CD14-positive monocyte (primary cell): ENCODE data around the gene E2F1. TPM values are rescaled to one million over a fixed set of nuclear protein-coding genes. Genes with fewer than 3 reads are reported as not detected.

ENCODE experiments used
- DNase-seq, 3 donors: peaks; one replicate each; pipeline ENCODE4 v3.0.0-alpha.2; 2011 to 2022
- H2AFZ ChIP-seq: 2 replicates; pipeline ENCODE4 v1.6.0; 2012; ENCODE audit warnings: mild to moderate bottlenecking, low read depth, low read length, inconsistent platforms; ENCODE audit not compliant: insufficient read depth, poor library complexity, severe bottlenecking
- H3K27ac ChIP-seq, 2 donors: 1 replicate in 1 of 2; 2 replicates in 1 of 2; pipeline ENCODE4 v1.5.1; 2012 to 2013; ENCODE audit warnings: low read length in 2 of 2, control low read depth in 1 of 2, inconsistent platforms in 1 of 2, low read depth in 1 of 2, mild to moderate bottlenecking in 1 of 2
- H3K27me3 ChIP-seq, 2 donors: one replicate each; pipeline versions ENCODE4 v1.6.0 to v1.6.1; 2011 to 2013; ENCODE audit warnings: low read length in 2 of 2; ENCODE audit not compliant: control insufficient read depth in 2 of 2, insufficient read depth in 2 of 2
- H3K36me3 ChIP-seq, 2 donors: replicated peaks in 1 of 2; 1 replicate in 1 of 2; 2 replicates in 1 of 2; pipeline versions ENCODE4 v1.5.1 to v1.6.1; 2012 to 2013; ENCODE audit warnings: low read length in 2 of 2, control low read depth in 1 of 2, inconsistent platforms in 1 of 2, mild to moderate bottlenecking in 1 of 2; ENCODE audit not compliant: insufficient read depth in 2 of 2, control insufficient read depth in 1 of 2
- H3K4me1 ChIP-seq, 2 donors: 1 replicate in 1 of 2; 2 replicates in 1 of 2; pipeline versions ENCODE4 v1.5.1 to v1.6.1; 2012 to 2013; ENCODE audit warnings: low read length in 2 of 2, control low read depth in 1 of 2, inconsistent platforms in 1 of 2, mild to moderate bottlenecking in 1 of 2, moderate library complexity in 1 of 2; ENCODE audit not compliant: insufficient read depth in 2 of 2, control insufficient read depth in 1 of 2
- H3K4me2 ChIP-seq: replicated peaks from 2 replicates; pipeline ENCODE3; 2012; ENCODE audit warnings: low read length, moderate library complexity, mild to moderate bottlenecking; ENCODE audit not compliant: poor library complexity, severe bottlenecking; ENCODE audit errors: extremely low read depth
- H3K4me3 ChIP-seq, 3 experiments: fragments of 200-600 bp in 1 of 3; sonication (generic) in 1 of 3; replicated peaks in 1 of 3; 1 replicate in 2 of 3; 2 replicates in 1 of 3; pipeline ENCODE4 v1.5.1; 2011 to 2013; ENCODE audit warnings: low read length in 3 of 3, mild to moderate bottlenecking in 3 of 3, control low read depth in 2 of 3, low read depth in 2 of 3, inconsistent platforms in 1 of 3, moderate library complexity in 1 of 3
- H3K79me2 ChIP-seq: 2 replicates; pipeline ENCODE4 v1.6.0; 2012; ENCODE audit warnings: mild to moderate bottlenecking, control low read depth, inconsistent platforms, low read length, moderate library complexity; ENCODE audit not compliant: insufficient read depth
- H3K9ac ChIP-seq: 2 replicates; pipeline ENCODE4 v1.6.0; 2017; ENCODE audit warnings: low read length, mild to moderate bottlenecking; ENCODE audit not compliant: insufficient read depth, poor library complexity, severe bottlenecking
- H3K9me3 ChIP-seq, 2 donors: replicated peaks in 1 of 2; 1 replicate in 1 of 2; 2 replicates in 1 of 2; pipeline versions ENCODE4 v1.5.1 to v1.6.1; 2012 to 2013; ENCODE audit warnings: low read length in 2 of 2, control low read depth in 1 of 2; ENCODE audit not compliant: control insufficient read depth in 1 of 2, insufficient read depth in 1 of 2
- H4K20me1 ChIP-seq: 2 replicates; pipeline ENCODE4 v1.6.0; 2012; ENCODE audit warnings: mild to moderate bottlenecking, low read length, control low read depth, moderate library complexity; ENCODE audit not compliant: insufficient read depth
- H3K27ac Mint-ChIP-seq, 7 donors: one replicate each; pipeline ENCODE4 v1.8.0; 2020; ENCODE audit warnings: mild to moderate bottlenecking in 7 of 7, mixed read lengths in 7 of 7, moderate library complexity in 6 of 7, inconsistent platforms in 2 of 7
- H3K27me3 Mint-ChIP-seq, 3 donors: one replicate each; pipeline ENCODE4 v1.8.0; 2021 to 2022; ENCODE audit warnings: low read depth in 3 of 3, mild to moderate bottlenecking in 3 of 3, mixed read lengths in 3 of 3, moderate library complexity in 3 of 3, inconsistent platforms in 1 of 3
- H3K36me3 Mint-ChIP-seq, 2 donors: one replicate each; pipeline ENCODE4 v1.8.0; 2020; ENCODE audit warnings: mixed read lengths in 2 of 2, inconsistent platforms in 1 of 2, mild to moderate bottlenecking in 1 of 2
- H3K4me1 Mint-ChIP-seq: one replicate; pipeline ENCODE4 v1.8.0; 2020; ENCODE audit warnings: mild to moderate bottlenecking, mixed read lengths
- H3K4me3 Mint-ChIP-seq, 2 donors: one replicate each; pipeline ENCODE4 v1.8.0; 2020; ENCODE audit warnings: mild to moderate bottlenecking in 2 of 2, mixed read lengths in 2 of 2, moderate library complexity in 1 of 2
- H3K9me3 Mint-ChIP-seq, 7 donors: one replicate each; pipeline ENCODE4 v1.8.0; 2020 to 2022; ENCODE audit warnings: mixed read lengths in 7 of 7, mild to moderate bottlenecking in 6 of 7, moderate library complexity in 6 of 7, inconsistent platforms in 2 of 7
- CTCF ChIP-seq: fragments of 200-600 bp; IDR thresholded peaks from one replicate; pipeline ENCODE4 v1.8.0; 2022; ENCODE audit warnings: antibody characterized with exemption, mild to moderate bottlenecking
- WGBS: methylation state at CpG from one replicate; pipeline ENCODE4 v1.1.5; 2013; ENCODE audit warnings: missing lambda C conversion rate; ENCODE audit not compliant: insufficient coverage; 5-methylcytosine and 5-hydroxymethylcytosine counted together
- intact Hi-C, 2 donors: fragments of 100-400 bp; cut with micrococcal nuclease; formaldehyde crosslinking; loops; one replicate each; pipeline versions ENCODE4 v1.15.0 to v1.15.1; 2023
- polyA plus RNA-seq, 3 donors: library from polyadenylated mRNA; depleted of rRNA in 1 of 3; unstranded in 2 of 3; stranded (reverse) in 1 of 3; fragments of 300-500 nt in 2 of 3; fragments of >200 nt in 1 of 3; fragmentation: Illumina TruSeq in 2 of 3; gene quantifications; 1 replicate in 2 of 3; 2 replicates in 1 of 3; pipeline ENCODE4 v1.2.3, GENCODE V29; 2012 to 2021

Gene E2F1
- polyA plus RNA-seq, 3 donors, result 0.17 to 1.1 TPM; not detected in 1

- H3K4me1 Mint-ChIP-seq, result peaks cover 37% of the 10 kb centered on the region
- no peak for DNase-seq
- H3K27me3 ChIP-seq, result no peaks in the 10 kb centered on the region
- H3K27ac ChIP-seq, result no peak overlapping the region
- H3K4me1 ChIP-seq, result peaks cover 32 to 49% of the 10 kb centered on the region in 2 donors
- peaks cover 2 to 7% (median 2%) of the 10 kb centered on the region in 3 donors for H3K27me3 Mint-ChIP-seq
- peaks cover 0 to 2% (median 0%) of the 10 kb centered on the region in 7 donors for H3K9me3 Mint-ChIP-seq
- TF ChIP-seq CTCF, result no peak
- no peaks in the 10 kb centered on the region for H3K9me3 ChIP-seq
- peaks cover 5 to 11% of the 10 kb centered on the region in 2 donors for H3K36me3 Mint-ChIP-seq
- H3K79me2 ChIP-seq, result no peaks in the 10 kb centered on the region
- intact Hi-C loops, result loop anchor here (5.0 to 10.0 kb wide), 4 partner anchors 63 to 326 kb away; partner anchors contain the start of genes RALY (in 1 of the 2) and ZNF341 (in 1 of the 2)
- no peak overlapping the region for H3K4me2 ChIP-seq
- peaks cover 9% of the 10 kb centered on the region for H4K20me1 ChIP-seq
- no peak overlapping the region for H3K27ac Mint-ChIP-seq
- H2AFZ ChIP-seq, result no peak overlapping the region
- no peak overlapping the region for H3K4me3 ChIP-seq
- H3K9ac ChIP-seq, result no peak overlapping the region
- no CpG with 5 or more reads among the region's 5 CpGs for WGBS
- no peaks in the 10 kb centered on the region for H3K36me3 ChIP-seq
- H3K4me3 Mint-ChIP-seq, result no peak overlapping the region
Observed at GRCh38 chr20:33669224-33669623, 17.0 kb downstream of the E2F1 start.

GRCh38 chr20:33668466-33669155, 17.6 kb downstream of the E2F1 start:
- no peaks in the 10 kb centered on the region for H3K36me3 ChIP-seq
- H3K27me3 ChIP-seq, result no peaks in the 10 kb centered on the region
- H4K20me1 ChIP-seq, result peaks cover 9% of the 10 kb centered on the region
- H3K4me1 Mint-ChIP-seq, result peaks cover 37% of the 10 kb centered on the region
- intact Hi-C loops, result loop anchor here (5.0 to 10.0 kb wide), 4 partner anchors 64 to 326 kb away; partner anchors contain the start of genes RALY (in 1 of the 2) and ZNF341 (in 1 of the 2)
- H2AFZ ChIP-seq, result no peak overlapping the region
- no peak for TF ChIP-seq CTCF
- peak overlapping the region in 1 of 3 experiments; percentile 85 for H3K4me3 ChIP-seq
- H3K4me1 ChIP-seq, result peaks cover 33 to 51% of the 10 kb centered on the region in 2 donors
- peaks cover 0 to 2% (median 0%) of the 10 kb centered on the region in 7 donors for H3K9me3 Mint-ChIP-seq
- H3K27ac ChIP-seq, result no peak overlapping the region
- H3K9me3 ChIP-seq, result no peaks in the 10 kb centered on the region
- H3K79me2 ChIP-seq, result no peaks in the 10 kb centered on the region
- H3K27ac Mint-ChIP-seq, result no peak overlapping the region
- H3K36me3 Mint-ChIP-seq, result peaks cover 5 to 11% of the 10 kb centered on the region in 2 donors
- no peak for DNase-seq
- 94% methylated on average over 12 of the region's 13 CpGs for WGBS
- H3K4me3 Mint-ChIP-seq, result no peak overlapping the region
- H3K27me3 Mint-ChIP-seq, result peaks cover 2 to 7% (median 2%) of the 10 kb centered on the region in 3 donors
- no peak overlapping the region for H3K9ac ChIP-seq
- H3K4me2 ChIP-seq, result peak overlapping the region; percentile 94
